ENCODE data around the gene NCR2.

NCR2 gene

DNA sequence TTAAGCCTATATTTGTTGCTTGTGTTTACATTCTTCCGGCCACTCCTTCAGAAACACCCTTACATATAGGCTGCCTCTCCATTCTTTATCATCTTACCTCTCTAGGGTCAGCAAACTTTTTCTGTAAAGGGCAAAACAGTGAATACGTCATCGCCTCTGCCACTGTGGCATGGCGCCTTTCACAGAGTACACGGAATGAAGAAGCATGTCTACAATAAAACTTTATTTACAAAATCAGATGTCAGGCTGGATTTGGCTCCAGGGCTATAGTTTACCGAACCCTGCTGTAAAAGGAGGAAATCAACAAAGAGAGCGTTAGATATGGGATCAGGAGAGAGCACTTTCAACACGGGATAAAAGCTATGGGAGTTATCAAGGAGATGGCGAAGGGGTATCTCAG is 9.3 kb upstream of the NCR2 start (continued):
- TF ChIP-seq, protein P1, sequence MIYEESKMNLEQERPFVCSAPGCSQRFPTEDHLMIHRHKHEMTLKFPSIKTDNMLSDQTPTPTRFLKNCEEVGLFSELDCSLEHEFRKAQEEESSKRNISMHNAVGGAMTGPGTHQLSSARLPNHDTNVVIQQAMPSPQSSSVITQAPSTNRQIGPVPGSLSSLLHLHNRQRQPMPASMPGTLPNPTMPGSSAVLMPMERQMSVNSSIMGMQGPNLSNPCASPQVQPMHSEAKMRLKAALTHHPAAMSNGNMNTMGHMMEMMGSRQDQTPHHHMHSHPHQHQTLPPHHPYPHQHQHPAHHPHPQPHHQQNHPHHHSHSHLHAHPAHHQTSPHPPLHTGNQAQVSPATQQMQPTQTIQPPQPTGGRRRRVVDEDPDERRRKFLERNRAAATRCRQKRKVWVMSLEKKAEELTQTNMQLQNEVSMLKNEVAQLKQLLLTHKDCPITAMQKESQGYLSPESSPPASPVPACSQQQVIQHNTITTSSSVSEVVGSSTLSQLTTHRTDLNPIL (CRISPR knock-in tag; IDR thresholded peaks at IDR 0.05; ENCODE audit: low read depth), result no peak

DNA sequence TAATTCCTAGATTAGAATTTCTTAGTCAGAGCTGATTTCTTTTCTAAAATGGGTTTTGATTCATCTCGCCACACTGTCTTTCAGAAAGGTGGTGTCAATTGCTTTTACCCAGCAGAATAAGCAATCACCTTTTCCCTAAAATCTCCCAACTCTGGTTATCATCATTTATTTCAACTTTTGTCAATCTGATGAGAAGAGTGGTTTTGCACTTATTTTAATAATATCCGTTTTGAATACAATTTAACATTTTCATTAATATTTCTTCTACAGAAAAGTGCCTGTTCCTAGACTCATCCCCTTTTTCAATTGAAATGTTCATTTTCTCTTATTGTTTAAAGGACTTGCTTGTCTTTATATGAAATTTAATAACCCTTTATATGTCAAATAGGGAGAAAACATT is 8.2 kb upstream of the NCR2 start:
- no peak for TF ChIP-seq CSDC2 (CRISPR knock-in tag; IDR thresholded peaks at IDR 0.05)
- no peak for TF ChIP-seq ZNF70 (CRISPR knock-in tag; IDR thresholded peaks at IDR 0.05)
- TF ChIP-seq, protein P2, sequence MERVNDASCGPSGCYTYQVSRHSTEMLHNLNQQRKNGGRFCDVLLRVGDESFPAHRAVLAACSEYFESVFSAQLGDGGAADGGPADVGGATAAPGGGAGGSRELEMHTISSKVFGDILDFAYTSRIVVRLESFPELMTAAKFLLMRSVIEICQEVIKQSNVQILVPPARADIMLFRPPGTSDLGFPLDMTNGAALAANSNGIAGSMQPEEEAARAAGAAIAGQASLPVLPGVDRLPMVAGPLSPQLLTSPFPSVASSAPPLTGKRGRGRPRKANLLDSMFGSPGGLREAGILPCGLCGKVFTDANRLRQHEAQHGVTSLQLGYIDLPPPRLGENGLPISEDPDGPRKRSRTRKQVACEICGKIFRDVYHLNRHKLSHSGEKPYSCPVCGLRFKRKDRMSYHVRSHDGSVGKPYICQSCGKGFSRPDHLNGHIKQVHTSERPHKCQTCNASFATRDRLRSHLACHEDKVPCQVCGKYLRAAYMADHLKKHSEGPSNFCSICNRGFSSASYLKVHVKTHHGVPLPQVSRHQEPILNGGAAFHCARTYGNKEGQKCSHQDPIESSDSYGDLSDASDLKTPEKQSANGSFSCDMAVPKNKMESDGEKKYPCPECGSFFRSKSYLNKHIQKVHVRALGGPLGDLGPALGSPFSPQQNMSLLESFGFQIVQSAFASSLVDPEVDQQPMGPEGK (CRISPR knock-in tag; IDR thresholded peaks at IDR 0.05; ENCODE audit: borderline replicate concordance), result no peak
- TF ChIP-seq, protein P3, sequence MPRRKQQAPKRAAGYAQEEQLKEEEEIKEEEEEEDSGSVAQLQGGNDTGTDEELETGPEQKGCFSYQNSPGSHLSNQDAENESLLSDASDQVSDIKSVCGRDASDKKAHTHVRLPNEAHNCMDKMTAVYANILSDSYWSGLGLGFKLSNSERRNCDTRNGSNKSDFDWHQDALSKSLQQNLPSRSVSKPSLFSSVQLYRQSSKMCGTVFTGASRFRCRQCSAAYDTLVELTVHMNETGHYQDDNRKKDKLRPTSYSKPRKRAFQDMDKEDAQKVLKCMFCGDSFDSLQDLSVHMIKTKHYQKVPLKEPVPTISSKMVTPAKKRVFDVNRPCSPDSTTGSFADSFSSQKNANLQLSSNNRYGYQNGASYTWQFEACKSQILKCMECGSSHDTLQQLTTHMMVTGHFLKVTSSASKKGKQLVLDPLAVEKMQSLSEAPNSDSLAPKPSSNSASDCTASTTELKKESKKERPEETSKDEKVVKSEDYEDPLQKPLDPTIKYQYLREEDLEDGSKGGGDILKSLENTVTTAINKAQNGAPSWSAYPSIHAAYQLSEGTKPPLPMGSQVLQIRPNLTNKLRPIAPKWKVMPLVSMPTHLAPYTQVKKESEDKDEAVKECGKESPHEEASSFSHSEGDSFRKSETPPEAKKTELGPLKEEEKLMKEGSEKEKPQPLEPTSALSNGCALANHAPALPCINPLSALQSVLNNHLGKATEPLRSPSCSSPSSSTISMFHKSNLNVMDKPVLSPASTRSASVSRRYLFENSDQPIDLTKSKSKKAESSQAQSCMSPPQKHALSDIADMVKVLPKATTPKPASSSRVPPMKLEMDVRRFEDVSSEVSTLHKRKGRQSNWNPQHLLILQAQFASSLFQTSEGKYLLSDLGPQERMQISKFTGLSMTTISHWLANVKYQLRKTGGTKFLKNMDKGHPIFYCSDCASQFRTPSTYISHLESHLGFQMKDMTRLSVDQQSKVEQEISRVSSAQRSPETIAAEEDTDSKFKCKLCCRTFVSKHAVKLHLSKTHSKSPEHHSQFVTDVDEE (CRISPR knock-in tag; IDR thresholded peaks at IDR 0.05), result no peak
- no peak for TF ChIP-seq ZFP3 (CRISPR knock-in tag; IDR thresholded peaks at IDR 0.05)
- TF ChIP-seq ESRRG (CRISPR knock-in tag; IDR thresholded peaks at IDR 0.05), result no peak
- no peak for TF ChIP-seq ZNF565 (CRISPR knock-in tag; conservative IDR thresholded peaks at IDR 0.05; ENCODE audit: low read depth)
- no peak for TF ChIP-seq GLIS3 (CRISPR knock-in tag; IDR thresholded peaks at IDR 0.05)
- no peak for TF ChIP-seq ZNF8 (CRISPR knock-in tag; IDR thresholded peaks at IDR 0.05)
- TF ChIP-seq TCF4 (CRISPR knock-in tag; IDR thresholded peaks at IDR 0.05; ENCODE audit: borderline replicate concordance), result no peak
- no peak for TF ChIP-seq ZFP30 (CRISPR knock-in tag; IDR thresholded peaks at IDR 0.05)
- TF ChIP-seq BACH2 (CRISPR knock-in tag; IDR thresholded peaks at IDR 0.05; ENCODE audit: borderline replicate concordance), result no peak
- TF ChIP-seq RARB (CRISPR knock-in tag; IDR thresholded peaks at IDR 0.05), result no peak
- no peak for TF ChIP-seq SNAI2 (CRISPR knock-in tag; IDR thresholded peaks at IDR 0.05)
- TF ChIP-seq ARNTL (CRISPR knock-in tag; IDR thresholded peaks at IDR 0.05; ENCODE audit: borderline replicate concordance, low read depth), result no peak
- ATAC-seq, result no peak

DNA sequence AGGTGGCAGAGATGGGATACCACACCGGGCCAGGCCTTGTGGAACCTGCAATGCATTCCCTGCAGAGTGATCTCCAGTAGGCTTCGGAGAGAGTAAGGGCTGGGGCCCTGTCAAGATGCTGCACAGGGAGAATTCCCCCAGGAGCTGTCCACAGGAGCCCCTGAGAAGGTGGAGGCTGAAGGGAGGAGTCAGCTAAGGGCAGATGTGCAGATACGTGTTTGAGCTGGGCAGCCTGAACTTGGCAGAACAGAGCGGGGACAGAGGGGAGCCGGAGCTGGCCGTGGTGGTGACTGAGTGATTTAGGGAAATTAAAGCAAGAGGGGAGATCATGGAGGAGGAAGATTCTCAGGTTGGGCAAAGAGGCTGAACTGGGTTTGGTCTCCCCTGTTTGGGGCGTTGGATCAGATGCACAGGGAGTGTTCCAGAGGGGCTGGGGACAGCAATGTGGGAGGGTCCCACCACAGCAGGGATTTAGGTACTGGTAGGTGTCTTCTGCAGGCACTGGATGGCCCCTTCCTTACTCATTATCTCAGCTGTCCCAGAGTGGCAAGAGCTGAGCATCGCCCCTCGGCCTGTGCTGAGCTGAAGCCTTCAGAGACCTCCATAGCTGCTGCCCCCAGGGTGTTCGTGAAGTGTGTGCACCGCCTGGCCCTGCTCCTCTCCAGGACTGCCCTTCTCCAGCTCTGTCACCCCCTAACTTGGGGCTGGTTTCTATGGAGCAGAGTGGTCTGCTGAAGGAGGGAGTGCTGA is 3.8 kb upstream of the NCR2 start:
- TF ChIP-seq ZC3H10 (CRISPR knock-in tag; IDR thresholded peaks at IDR 0.05) (no peak), ZNF8 (CRISPR knock-in tag; IDR thresholded peaks at IDR 0.05) (no peak), ZNF565 (CRISPR knock-in tag; conservative IDR thresholded peaks at IDR 0.05; ENCODE audit: low read depth) (no peak), ISL1 (CRISPR knock-in tag; IDR thresholded peaks at IDR 0.05) (no peak), CSDC2 (CRISPR knock-in tag; IDR thresholded peaks at IDR 0.05) (no peak), ZNF70 (CRISPR knock-in tag; IDR thresholded peaks at IDR 0.05) (no peak)
- TF ChIP-seq, protein P4, sequence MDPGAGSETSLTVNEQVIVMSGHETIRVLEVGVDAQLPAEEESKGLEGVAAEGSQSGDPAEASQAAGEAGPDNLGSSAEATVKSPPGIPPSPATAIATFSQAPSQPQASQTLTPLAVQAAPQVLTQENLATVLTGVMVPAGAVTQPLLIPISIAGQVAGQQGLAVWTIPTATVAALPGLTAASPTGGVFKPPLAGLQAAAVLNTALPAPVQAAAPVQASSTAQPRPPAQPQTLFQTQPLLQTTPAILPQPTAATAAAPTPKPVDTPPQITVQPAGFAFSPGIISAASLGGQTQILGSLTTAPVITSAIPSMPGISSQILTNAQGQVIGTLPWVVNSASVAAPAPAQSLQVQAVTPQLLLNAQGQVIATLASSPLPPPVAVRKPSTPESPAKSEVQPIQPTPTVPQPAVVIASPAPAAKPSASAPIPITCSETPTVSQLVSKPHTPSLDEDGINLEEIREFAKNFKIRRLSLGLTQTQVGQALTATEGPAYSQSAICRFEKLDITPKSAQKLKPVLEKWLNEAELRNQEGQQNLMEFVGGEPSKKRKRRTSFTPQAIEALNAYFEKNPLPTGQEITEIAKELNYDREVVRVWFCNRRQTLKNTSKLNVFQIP (CRISPR knock-in tag; IDR thresholded peaks at IDR 0.05; ENCODE audit: borderline replicate concordance, low read depth), result no peak
- TF ChIP-seq, protein P3 (CRISPR knock-in tag; IDR thresholded peaks at IDR 0.05), result no peak
- no peak for ATAC-seq
